Measurements from ENCODE around the gene SERPING1.

DNA sequence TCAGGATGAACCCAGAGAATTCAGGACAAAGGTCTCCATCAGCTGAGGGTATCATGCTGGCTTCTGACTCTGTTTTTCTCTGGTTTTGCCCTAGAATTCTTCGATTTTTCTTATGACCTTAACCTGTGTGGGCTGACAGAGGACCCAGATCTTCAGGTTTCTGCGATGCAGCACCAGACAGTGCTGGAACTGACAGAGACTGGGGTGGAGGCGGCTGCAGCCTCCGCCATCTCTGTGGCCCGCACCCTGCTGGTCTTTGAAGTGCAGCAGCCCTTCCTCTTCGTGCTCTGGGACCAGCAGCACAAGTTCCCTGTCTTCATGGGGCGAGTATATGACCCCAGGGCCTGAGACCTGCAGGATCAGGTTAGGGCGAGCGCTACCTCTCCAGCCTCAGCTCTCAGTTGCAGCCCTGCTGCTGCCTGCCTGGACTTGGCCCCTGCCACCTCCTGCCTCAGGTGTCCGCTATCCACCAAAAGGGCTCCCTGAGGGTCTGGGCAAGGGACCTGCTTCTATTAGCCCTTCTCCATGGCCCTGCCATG, 16.8 kb downstream of the SERPING1 start:
- TF ChIP-seq EZH2 (IDR thresholded peaks at IDR 0.05) (no peak), CTCF (IDR thresholded peaks at IDR 0.05) (no peak), EZH2phosphoT487 (IDR thresholded peaks at IDR 0.05) (no peak)
